ENCODE results near the gene SCN5A. TPM values are rescaled to one million over a fixed set of nuclear protein-coding genes. Genes with fewer than 3 reads are reported as not detected.

Gene SCN5A
- total and polyA plus RNA-seq, 2 of the 13 experiments (the other 11 are each of a cell fraction or from before 2014, with no cell fraction given): 0.22 TPM; not detected in 1

DNA sequence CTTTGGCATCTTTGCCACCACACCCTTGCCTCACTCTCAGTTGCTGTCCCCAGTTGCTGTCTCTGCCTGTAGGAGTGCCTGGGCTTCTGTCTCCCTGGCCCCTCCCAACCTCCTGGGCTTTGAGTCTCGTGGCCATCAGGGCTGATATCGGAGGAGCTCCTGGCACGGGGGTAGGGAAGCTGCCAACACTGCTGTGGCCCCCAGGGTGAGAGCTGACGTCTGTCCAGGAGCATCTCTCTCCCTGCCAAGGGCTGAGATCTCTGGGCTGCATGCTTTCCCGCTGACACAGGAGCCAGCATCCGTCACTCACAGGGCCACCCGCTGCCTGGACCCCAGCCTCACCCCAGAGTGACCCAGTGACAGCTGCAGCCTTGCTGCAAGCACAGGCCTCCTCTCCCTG is 105.9 kb downstream of the SCN5A start:
- BruUV-seq (replicated peaks): no TSS peak
- peak; percentile 11; the same call in 1 of the 3 replicates for ATAC-seq
- DNase-seq (ENCODE audit: low spot score): no peak
- H3K27me3 ChIP-seq (ENCODE audit: control insufficient read depth in 1 of 2, insufficient read depth in 2 of 2, low read length in 2 of 2): peaks cover 0 to 30% of the 10 kb centered on the region in 2 experiments; a peak in 2 of 5 replicates
- H2AFZ ChIP-seq (ENCODE audit: low read length): no peak overlapping the region
- H3K27ac ChIP-seq (ENCODE audit: extremely low read length, insufficient read depth, low read length): no peak overlapping the region
- ChIA-PET CTCF (ENCODE audit: low intra/inter-chr PET ratio, low total read pairs) (no interaction called here), POLR2A (no interaction called here)
- no peaks in the 10 kb centered on the region for H3K4me1 ChIP-seq (ENCODE audit: insufficient read depth, low read length)
- no peaks in the 10 kb centered on the region for H4K20me1 ChIP-seq (ENCODE audit: insufficient read depth, low read length)
- H3K9me3 ChIP-seq (ENCODE audit: low read length): no peaks in the 10 kb centered on the region
- H3K79me2 ChIP-seq (ENCODE audit: insufficient read depth, low read length): no peaks in the 10 kb centered on the region
- in situ Hi-C loops (cut with HindIII; ENCODE audit: extremely low pct_ligation_motif_present, low pct_unique_long_range_greater_than_20kb): no loop called here
- no CpG with 5 or more reads among the region's 7 CpGs for WGBS (ENCODE audit: low lambda C conversion rate)
- intact Hi-C loops (cut with micrococcal nuclease; ENCODE audit: unreplicated experiment): no loop called here
- H3K4me3 ChIP-seq (replicated peaks in 1 of 3; ENCODE audit: insufficient read depth in 1 of 3, low read depth in 2 of 3, low read length in 3 of 3): no peak overlapping the region
- no peak for FAIRE-seq
- no peak overlapping the region for H3K4me2 ChIP-seq (ENCODE audit: low read depth, low read length)
- no peak overlapping the region for H3K9ac ChIP-seq (ENCODE audit: insufficient read depth, low read depth, low read length)
- H3K36me3 ChIP-seq (replicated peaks in 1 of 2; ENCODE audit: control insufficient read depth in 1 of 2, insufficient read depth in 2 of 2, low read length in 2 of 2): no peaks in the 10 kb centered on the region
- TF ChIP-seq ZNF263 (CRISPR knock-in tag; IDR thresholded peaks at IDR 0.05) (no peak), ZBTB20 (CRISPR knock-in tag; IDR thresholded peaks at IDR 0.05; ENCODE audit: borderline replicate concordance, low read depth) (no peak), ZNF674 (CRISPR knock-in tag; IDR thresholded peaks at IDR 0.05; ENCODE audit: low read depth) (no peak), ZNF451 (CRISPR knock-in tag; IDR thresholded peaks at IDR 0.05) (no peak), ZNF550 (CRISPR knock-in tag; IDR thresholded peaks at IDR 0.05; ENCODE audit: borderline replicate concordance) (no peak), SRF (IDR thresholded peaks at IDR 0.05; ENCODE audit: low read depth, low read length) (no peak), ZNF224 (CRISPR knock-in tag; IDR thresholded peaks at IDR 0.05) (no peak)
- TF ChIP-seq, protein P1, sequence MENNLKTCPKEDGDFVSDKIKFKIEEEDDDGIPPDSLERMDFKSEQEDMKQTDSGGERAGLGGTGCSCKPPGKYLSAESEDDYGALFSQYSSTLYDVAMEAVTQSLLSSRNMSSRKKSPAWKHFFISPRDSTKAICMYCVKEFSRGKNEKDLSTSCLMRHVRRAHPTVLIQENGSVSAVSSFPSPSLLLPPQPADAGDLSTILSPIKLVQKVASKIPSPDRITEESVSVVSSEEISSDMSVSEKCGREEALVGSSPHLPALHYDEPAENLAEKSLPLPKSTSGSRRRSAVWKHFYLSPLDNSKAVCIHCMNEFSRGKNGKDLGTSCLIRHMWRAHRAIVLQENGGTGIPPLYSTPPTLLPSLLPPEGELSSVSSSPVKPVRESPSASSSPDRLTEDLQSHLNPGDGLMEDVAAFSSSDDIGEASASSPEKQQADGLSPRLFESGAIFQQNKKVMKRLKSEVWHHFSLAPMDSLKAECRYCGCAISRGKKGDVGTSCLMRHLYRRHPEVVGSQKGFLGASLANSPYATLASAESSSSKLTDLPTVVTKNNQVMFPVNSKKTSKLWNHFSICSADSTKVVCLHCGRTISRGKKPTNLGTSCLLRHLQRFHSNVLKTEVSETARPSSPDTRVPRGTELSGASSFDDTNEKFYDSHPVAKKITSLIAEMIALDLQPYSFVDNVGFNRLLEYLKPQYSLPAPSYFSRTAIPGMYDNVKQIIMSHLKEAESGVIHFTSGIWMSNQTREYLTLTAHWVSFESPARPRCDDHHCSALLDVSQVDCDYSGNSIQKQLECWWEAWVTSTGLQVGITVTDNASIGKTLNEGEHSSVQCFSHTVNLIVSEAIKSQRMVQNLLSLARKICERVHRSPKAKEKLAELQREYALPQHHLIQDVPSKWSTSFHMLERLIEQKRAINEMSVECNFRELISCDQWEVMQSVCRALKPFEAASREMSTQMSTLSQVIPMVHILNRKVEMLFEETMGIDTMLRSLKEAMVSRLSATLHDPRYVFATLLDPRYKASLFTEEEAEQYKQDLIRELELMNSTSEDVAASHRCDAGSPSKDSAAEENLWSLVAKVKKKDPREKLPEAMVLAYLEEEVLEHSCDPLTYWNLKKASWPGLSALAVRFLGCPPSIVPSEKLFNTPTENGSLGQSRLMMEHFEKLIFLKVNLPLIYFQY (CRISPR knock-in tag; IDR thresholded peaks at IDR 0.05; ENCODE audit: borderline replicate concordance): no peak
- TF ChIP-seq, protein P2, sequence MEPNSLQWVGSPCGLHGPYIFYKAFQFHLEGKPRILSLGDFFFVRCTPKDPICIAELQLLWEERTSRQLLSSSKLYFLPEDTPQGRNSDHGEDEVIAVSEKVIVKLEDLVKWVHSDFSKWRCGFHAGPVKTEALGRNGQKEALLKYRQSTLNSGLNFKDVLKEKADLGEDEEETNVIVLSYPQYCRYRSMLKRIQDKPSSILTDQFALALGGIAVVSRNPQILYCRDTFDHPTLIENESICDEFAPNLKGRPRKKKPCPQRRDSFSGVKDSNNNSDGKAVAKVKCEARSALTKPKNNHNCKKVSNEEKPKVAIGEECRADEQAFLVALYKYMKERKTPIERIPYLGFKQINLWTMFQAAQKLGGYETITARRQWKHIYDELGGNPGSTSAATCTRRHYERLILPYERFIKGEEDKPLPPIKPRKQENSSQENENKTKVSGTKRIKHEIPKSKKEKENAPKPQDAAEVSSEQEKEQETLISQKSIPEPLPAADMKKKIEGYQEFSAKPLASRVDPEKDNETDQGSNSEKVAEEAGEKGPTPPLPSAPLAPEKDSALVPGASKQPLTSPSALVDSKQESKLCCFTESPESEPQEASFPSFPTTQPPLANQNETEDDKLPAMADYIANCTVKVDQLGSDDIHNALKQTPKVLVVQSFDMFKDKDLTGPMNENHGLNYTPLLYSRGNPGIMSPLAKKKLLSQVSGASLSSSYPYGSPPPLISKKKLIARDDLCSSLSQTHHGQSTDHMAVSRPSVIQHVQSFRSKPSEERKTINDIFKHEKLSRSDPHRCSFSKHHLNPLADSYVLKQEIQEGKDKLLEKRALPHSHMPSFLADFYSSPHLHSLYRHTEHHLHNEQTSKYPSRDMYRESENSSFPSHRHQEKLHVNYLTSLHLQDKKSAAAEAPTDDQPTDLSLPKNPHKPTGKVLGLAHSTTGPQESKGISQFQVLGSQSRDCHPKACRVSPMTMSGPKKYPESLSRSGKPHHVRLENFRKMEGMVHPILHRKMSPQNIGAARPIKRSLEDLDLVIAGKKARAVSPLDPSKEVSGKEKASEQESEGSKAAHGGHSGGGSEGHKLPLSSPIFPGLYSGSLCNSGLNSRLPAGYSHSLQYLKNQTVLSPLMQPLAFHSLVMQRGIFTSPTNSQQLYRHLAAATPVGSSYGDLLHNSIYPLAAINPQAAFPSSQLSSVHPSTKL (CRISPR knock-in tag; IDR thresholded peaks at IDR 0.05): no peak
